HG02970 (cell line): Measurements from ENCODE around the gene TLX3.

Experiments
- ATAC-seq: cut with Tn5 transposase; IDR thresholded peaks from one replicate; pipeline ENCODE4 v1.9.1; 2021; ENCODE audit warnings: mild to moderate bottlenecking, moderate library complexity, moderate number of reproducible peaks; ENCODE audit not compliant: unreplicated experiment, low FRiP score

The TLX3 gene

GRCh38 chr5:171300358-171300757, 8.7 kb upstream of the TLX3 start:
- ATAC-seq: no peak

GRCh38 chr5:171306166-171306565, 2.9 kb upstream of the TLX3 start:
- no peak for ATAC-seq

- ATAC-seq: no peak
Measured at GRCh38 chr5:171306781-171307591, 2.1 kb upstream of the TLX3 start.

GRCh38 chr5:171307789-171308452, 1.1 kb upstream of the TLX3 start:
- ATAC-seq: no peak

- no peak for ATAC-seq
Measured at GRCh38 chr5:171309276-171310211, 496 bp downstream of the TLX3 start.

- ATAC-seq: no peak
Measured at GRCh38 chr5:171310212-171310818, 1.3 kb downstream of the TLX3 start.

GRCh38 chr5:171310819-171311321, 1.8 kb downstream of the TLX3 start:
- no peak for ATAC-seq

GRCh38 chr5:171311322-171312077, 2.5 kb downstream of the TLX3 start:
- ATAC-seq: no peak

GRCh38 chr5:171312129-171312974, 3.3 kb downstream of the TLX3 start:
- no peak for ATAC-seq

- ATAC-seq: no peak
Measured at GRCh38 chr5:171313481-171314206, 4.6 kb downstream of the TLX3 start.

GRCh38 chr5:171314728-171315385, 5.8 kb downstream of the TLX3 start:
- ATAC-seq: no peak

- ATAC-seq: no peak
Measured at GRCh38 chr5:171315386-171315891, 6.4 kb downstream of the TLX3 start.

GRCh38 chr5:171315925-171316257, 6.8 kb downstream of the TLX3 start:
- ATAC-seq: no peak

- no peak for ATAC-seq
Measured at GRCh38 chr5:171316258-171317121, 7.4 kb downstream of the TLX3 start.

GRCh38 chr5:171317230-171317629, 8.2 kb downstream of the TLX3 start:
- no peak for ATAC-seq

- ATAC-seq: no peak
Measured at GRCh38 chr5:171318026-171318425, 9.0 kb downstream of the TLX3 start.

GRCh38 chr5:171321447-171321846, 12.4 kb downstream of the TLX3 start:
- no peak for ATAC-seq
